Right forelimb (tissue), 1 donor: ENCODE measurements around the gene UCKL1.
"Not testable (repeated sequence)": the region's sequence is repeated elsewhere in the genome, so short reads cannot be mapped to it uniquely, and the experiment has no call there.

Source experiments
- DNase-seq: peaks from one replicate; pipeline ENCODE4 v3.0.0-alpha.2; 2018

Gene UCKL1

GRCh38 chr20:63942969-63943807 is 13.0 kb downstream of the UCKL1 start:
- DNase-seq: no peak

DNA sequence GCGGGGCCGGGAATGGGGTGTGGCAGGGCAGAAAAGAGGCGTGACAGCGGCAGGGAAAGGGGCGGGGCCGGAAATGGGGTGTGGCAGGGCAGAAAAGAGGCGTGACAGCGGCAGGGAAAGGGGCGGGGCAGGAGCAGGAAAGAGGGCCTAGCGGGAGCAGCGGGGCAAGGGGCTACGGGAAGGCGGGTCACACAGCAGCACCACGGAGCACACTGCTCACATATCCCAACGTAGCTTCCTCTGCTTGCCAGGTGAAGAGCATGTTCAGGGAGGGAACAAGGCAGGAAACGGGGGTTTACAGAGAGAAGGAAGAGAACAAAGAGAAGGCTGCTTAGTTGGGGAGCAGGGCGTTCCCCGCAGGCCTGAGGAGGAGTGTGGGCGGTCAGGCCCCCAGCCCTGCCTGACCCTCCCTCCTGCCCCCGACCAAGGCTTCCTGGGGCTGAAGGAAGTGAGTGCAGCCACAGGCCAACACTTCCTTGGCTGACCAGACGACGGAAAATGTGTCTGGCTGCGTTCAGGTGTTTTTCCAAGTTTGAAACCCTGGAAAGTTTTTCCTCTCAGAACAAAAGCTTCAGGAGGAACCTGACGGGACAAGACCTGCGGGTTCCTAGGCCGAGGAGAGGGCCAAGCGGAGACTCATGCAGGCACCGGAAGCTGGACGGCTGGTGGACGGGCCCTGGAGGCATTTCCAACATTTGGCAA is 13.8 kb downstream of the UCKL1 start:
- no peak for DNase-seq

DNA sequence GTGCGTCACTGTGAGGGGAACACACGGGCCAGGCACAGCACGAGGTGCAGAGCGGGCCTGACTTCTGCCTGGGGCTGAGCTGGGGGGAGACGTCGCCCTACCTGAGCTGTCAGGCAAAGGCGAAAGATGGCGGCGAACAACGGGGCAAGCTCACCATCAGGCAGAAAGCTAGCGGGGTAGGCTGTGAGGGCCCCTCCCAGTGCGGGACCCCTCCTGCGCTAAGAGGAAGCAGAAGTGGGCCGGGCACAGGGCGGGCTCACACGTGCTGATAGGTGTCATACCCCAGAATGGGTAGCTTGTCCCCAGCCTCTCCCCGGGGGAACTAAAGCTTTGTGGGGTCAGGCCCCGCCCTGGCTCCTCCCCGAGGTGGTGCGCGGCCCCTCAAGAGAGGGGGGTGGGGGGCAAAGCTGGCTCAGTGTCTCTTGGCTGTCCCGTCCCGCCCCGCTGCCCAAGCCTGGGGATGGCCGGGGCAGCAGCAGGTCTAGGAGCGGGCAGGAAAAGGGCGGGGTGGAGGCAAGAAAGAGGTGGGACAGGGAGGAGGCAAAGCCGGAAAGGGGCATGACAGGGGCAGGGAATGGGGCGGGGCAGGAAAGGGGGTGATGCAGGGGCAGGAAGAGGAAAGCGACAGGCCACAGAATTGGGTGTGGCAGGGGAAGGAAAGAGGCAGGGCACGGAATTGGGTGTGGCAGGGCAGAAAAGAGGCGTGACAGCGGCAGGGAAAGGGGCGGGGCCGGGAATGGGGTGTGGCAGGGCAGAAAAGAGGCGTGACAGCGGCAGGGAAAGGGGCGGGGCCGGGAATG is 14.7 kb downstream of the UCKL1 start:
- no peak for DNase-seq

DNA sequence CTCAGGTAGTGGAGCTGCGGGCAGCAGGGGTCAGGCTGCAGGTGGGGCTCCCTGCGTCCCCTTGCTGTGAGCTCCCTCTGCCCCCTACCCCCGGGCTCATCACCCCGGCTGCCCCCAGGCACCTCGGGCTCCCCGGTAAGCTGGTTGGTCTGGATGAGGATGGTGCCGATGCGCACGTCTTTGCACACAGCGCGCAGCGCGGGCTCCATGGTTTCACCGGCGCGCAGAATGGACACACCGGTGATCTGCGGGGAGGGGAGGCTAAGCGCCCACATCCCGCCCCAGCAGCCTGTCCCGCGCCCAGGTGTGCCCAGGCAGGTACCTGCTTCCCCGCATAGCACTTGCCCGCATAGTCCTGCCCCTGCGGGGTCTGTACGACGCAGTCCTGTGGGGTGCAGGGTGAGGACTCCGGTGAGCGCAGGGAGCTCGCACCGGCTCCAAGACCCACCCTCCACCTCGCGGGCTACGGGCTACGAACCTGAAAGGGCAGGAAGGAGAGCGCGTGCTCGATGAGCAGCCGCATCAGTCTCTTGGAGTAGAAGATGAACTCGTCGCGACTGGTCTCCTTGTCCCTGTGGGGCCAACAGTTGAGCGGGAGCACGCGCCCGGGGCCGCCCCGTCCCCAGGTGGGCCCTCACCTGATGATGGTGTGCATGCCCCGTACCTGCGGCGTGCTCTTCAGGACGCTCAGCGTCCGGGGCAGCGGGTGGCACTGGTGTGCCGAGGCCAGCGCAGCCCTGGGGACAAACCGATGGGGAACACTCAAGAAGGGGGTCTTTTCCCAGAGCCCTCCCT is 15.5 kb downstream of the UCKL1 start:
- no peak for DNase-seq

- DNase-seq: no peak
Measured at GRCh38 chr20:63940071-63940471, 16.1 kb downstream of the UCKL1 start.

DNA sequence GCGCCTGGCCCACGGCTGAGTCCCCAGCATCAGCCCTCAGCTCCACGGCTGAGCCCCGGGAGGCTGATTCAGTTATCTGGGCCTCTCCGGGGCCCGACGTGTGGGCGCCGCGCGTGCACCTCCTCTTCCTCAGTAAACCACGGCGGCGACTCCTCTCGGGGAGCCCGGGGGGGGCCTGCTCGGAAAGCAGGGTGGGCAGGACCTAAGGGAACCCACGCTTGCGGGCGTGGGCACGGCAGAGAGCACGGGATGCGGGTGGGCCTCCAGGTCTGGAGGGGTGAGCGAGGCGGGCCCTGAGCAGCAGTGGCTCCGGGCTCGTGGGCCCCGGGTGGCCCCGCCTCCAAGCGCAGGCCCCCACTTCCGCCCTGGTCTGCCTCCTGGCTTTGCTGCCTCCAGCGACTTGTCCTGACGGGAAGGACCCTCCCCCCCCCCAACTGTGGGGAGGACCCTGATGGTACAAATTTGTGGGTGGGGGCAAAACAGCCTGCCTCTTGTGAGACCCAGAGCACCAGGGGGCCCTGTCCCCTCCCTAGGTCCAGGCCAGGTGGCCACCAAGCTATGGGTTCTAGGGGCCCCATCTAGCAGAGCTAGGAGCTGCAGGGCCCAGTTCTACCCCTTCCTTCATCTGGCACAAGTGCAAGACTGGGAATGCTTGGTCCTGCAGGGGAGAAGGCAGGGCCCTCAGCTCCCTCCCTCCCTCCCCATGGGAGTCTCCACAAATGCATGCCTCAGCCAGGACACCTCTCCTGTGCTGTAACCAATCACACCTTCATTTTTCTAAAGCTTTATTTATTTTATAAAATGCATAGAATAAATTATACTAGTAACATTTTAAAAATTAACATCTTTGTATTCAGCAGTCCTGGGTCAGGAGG is 16.9 kb downstream of the UCKL1 start:
- DNase-seq: no peak

- DNase-seq: no peak
Measured at GRCh38 chr20:63937596-63937995, 18.6 kb downstream of the UCKL1 start.

GRCh38 chr20:63935447-63935846 is 20.8 kb downstream of the UCKL1 start:
- no peak for DNase-seq

- DNase-seq: no peak
Measured at GRCh38 chr20:63934271-63935068, 21.7 kb downstream of the UCKL1 start.

- DNase-seq: no peak
Measured at GRCh38 chr20:63933646-63934045, 22.6 kb downstream of the UCKL1 start.

DNA sequence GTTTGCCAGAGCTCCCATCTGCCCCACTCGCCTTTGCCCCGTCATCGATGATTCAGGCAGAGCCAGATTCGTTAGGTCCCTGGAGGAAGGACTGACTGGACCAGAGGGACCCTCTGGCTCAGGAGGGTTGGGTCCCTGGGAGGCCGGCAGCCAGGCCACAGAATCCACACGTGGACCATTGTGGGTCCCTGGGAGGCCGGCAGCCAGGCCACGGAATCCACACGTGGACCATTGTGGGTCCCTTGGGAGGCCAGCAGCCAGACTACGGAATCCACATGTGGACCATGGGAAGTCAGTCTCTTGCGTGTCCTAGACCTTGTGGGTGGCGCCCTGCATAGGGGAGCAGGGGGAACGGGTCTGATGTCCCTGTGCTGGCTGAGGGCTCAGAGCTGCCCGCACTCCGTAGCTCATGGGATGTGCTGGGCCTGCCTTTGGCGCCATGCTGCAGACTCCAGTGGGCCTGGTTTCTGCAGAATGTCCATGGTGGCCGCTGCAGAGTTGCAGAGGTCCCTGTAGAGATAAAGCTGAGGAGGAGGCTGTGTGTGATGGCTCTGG is 23.5 kb downstream of the UCKL1 start:
- no peak for DNase-seq

GRCh38 chr20:63931735-63932134 is 24.5 kb downstream of the UCKL1 start:
- no peak for DNase-seq

DNA sequence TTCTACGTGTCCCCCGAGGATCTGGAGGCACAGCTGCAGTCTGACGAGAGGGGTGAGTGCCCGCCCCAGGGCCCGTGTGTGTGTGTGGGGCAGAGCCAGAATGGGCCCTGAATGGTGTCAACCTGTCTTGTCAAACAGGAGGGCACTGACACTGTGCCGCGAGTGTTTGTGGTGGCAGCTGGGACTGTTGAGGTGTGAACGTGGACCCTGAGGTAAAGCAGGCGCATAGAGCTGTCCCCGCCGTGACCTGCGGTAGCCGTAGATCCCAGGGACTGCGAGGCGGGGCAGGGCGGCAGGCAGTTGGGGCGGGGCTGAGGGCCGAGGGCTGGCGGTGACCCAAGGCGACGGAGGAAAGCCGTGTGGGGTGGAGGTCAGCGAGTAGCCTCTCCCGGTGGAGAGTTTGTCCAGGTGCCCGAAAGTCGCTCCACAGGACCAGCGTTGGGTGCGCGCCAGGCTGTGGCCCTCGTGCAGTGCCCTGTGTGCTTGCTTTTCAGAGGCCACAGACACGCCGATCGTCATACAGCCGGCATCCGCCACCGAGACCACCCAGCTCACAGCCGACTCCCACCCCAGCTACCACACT is 25.2 kb downstream of the UCKL1 start:
- no peak for DNase-seq

GRCh38 chr20:63929473-63929883 is 26.7 kb downstream of the UCKL1 start:
- not testable (repeated sequence) for DNase-seq

DNA sequence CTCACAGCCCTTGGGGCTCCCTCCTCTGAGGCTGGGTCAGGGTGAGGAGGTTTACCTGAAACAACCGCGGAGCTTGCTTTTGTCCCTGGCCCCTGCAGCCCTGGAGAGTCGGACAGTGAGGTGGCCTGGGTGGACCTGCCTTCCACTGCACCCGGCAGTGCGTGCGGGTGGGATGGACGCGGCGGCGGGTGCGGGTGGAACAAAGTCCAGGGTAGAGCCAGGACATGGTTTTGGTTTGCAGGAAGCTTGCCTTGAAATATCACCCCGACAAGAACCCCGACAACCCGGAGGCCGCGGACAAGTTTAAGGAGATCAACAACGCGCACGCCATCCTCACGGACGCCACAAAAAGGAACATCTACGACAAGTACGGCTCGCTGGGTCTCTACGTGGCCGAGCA is 27.1 kb downstream of the UCKL1 start:
- DNase-seq: no peak

DNA sequence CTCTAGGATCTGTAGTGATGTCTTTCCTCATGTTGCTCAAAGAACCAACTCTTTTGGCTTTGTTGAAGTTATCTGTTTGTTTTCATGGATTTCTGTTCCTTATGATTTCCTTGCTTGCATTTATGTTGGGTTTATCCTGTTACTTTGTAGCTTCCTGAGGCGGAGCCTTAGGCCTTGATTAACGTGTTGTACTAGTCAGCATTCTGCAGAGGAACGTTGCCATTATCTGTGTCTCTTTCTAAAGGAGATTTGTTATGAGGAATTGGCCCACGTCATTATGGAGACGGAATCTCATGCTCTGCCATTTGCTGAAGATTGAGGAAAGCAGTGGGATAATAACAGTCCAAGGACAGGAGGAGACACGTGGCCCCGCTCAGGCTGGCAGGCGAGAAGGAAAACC is 29.9 kb downstream of the UCKL1 start:
- no peak for DNase-seq

DNA sequence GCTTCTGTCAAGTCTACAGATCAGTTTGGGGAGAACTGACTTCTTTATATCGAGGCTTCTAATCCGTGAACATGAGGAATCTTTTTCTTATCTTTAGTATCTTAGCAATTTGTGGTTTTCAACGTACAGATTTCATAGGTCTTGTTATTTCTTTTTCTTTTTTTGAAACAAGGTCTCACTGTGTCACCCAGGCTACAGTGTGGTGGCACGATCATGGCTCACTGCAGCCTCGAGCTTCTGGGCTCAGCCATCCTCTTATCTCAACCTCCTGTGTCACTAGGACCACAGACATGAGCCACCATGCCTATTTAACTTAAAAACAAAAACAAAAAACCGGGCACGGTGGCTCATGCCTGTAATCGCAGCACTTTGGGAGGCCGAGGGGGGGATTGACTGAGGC is 32.0 kb downstream of the UCKL1 start:
- DNase-seq: no peak

- no peak for DNase-seq
Measured at GRCh38 chr20:63923651-63924050, 32.6 kb downstream of the UCKL1 start.

DNA sequence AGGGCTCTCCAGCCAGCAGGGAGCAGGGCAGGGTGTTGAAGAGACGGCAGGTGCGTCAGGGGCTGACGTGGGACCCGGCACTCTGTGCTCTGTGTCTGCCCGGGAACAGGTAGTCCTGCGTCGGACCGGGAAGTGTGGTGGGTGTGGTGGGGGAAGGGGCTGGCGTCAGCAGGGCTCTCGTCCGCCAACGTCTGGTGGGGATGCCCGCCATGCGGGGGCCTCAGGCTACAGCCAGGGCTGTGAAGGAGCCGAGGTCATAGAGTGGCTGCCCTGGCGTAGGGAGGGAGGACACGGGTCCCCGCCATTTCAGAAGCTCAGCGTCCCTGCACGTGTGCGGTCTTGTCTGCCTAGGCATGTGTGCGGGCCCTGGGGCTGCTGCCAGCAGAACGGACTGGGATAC is 36.0 kb downstream of the UCKL1 start:
- no peak for DNase-seq

GRCh38 chr20:63919130-63919529 is 37.1 kb downstream of the UCKL1 start:
- DNase-seq: no peak
